HL-60/S4 (cell line): Measurements from ENCODE around the gene DCUN1D4.

ENCODE experiments used
- in situ Hi-C: fragments of 300-500 bp; cut with MboI; formaldehyde crosslinking; loops from 2 replicates; pipeline ENCODE4 v1.14.3; 2022; ENCODE audit warnings: low sequenced_read_pairs

Gene DCUN1D4

DNA sequence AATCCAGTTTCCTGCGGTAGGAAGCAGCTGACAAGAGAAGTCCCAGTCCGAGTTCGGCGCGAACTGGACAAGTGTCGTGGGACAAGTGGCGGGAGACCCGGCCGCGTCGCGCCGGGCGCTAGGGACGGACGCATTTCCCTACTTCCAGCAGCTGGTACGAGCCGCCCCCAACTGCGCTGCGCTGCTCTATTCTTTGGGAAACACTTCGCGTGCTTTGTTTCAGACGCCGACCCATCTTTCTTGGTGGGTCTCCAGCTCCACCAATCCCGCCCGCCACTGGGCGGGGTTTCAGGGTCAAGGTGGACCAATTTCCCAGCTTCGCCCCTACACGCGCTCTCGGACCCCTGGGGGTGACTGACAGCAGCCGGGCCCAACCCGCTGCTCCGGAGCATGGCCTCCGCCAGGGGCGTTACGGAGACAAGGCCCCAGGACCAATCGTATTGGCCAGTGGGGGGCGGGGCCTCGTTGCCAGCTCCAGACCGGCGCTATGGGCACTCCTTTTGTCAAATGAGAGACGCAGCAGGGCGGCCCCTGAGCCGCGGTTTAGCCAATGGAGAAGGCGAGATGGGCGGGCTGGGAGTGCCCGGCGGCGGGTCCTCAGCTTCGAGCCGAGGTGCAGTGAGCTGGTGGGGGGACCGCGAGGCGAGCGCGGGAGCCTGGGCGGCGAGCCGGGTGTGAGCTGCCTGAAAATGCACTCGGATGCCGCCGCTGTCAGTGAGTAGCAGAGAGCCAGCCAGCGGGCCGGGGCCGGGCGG is at the start of gene DCUN1D4:
Gene DCUN1D4 (plus strand): TSS at position 600 of the 755 bp plus-strand sequence. CDS start 90 bp downstream, at position 690.
- in situ Hi-C loops: no loop called here

DNA sequence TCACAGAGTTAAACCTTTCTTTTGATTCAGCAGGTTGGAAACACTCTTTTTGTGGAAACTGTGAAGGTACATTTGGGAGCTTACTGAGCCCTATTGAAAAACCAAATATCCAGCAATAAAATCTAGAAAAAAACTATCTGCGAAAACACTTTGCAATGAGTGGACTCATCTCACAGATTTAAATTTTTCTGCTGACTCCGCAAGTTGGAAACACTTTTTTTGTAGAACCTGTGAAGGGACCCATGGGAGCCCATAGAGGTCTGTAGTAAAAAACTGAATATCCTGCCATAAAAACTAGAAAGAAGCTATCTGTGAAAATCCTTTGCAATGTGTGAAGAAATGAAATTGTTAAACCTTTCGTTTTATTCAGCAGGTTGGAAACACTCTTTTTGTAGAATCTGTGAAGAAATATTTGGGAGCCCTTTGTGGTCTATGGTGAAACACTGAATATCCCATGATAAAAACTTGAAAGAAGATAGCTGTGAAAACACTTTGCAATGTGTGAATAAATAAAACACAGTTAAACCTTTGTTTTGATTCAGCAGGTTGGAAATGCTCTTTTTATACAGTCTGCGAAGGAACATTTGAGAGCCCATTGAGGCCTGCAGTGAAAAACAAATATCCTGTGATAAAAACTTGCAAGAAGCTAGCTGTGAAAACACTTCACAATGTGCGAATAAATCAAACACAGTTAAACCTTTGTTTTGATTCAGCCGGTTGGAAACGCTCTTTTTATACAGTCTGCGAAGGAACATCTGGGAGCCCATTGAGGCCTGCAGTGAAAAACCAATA is 22.3 kb upstream of the DCUN1D4 start:
- in situ Hi-C loops: no loop called here

- in situ Hi-C loops: no loop called here
Measured at GRCh38 chr4:51825341-51825740, 17.6 kb upstream of the DCUN1D4 start.

DNA sequence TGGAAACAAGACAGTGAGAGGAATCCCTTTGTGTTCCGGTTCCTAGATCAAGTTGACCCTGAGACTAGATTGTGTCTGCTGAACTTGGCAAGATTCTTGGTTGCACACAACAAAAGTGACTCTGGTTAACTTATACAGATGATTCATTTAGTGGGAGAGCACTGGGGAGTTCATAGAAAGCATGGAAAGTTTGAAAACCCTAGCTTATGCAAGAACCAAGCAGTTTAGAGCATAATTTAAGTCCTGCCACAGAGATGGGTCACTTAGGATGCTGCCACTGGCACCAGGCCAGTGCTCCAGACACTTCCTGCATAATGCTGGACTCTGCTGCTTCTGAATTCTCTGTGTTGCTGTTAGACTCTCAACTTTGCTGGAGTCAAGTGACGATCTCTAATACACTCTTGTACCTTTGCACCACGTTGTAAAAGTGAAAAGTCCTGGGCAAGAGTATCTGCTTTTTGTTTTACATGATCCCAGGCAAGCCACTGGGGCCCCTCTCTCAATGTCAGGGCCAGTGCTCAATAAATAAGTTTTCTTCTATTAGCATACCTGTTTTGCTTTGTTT is 12.7 kb upstream of the DCUN1D4 start:
- in situ Hi-C loops: no loop called here

DNA sequence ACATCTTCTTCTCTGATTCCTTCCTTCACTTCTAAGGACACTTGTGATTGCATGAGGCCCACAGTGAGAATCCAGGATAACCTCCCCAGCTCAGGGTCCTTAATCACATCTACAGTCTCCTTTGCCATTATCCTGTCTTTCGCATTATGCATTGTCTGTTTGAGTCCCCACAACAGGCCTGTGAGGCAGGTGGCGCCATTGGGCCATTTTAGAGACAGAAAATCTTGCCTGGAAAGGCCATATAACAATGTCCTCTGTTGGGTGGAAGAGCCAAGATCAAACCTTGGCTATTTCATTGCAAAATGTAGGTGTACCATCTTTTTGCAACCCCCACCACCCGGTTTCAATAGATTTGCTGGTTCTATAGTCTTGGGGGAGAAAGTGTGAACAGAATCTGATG is 11.8 kb upstream of the DCUN1D4 start:
- in situ Hi-C loops: no loop called here

GRCh38 chr4:51833236-51833635 is 9.7 kb upstream of the DCUN1D4 start:
- in situ Hi-C loops: no loop called here

DNA sequence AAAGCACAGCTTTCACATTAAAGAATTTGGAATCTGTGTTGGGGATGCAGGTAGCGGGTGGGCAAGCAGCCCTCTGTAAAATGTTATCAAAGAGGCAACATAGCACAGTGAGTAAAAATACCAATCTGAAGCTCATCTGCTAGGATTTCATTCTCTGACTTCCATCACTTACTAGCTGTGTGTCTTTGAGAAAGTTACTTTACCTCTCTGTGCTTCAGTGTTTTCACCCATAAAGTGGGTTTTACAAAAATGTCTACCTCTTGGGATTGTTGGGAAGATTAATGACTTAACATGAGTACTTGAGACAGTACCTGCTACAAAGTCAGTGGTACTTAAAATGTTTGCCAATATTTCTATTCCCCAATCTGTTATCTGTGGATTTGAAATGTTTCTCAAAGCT is 7.9 kb upstream of the DCUN1D4 start:
- in situ Hi-C loops: no loop called here

GRCh38 chr4:51835855-51836254 is 7.1 kb upstream of the DCUN1D4 start:
- in situ Hi-C loops: no loop called here

- in situ Hi-C loops: no loop called here
Measured at GRCh38 chr4:51836549-51836948, 6.4 kb upstream of the DCUN1D4 start.

GRCh38 chr4:51840781-51841180 is 2.2 kb upstream of the DCUN1D4 start:
- in situ Hi-C loops: no loop called here

DNA sequence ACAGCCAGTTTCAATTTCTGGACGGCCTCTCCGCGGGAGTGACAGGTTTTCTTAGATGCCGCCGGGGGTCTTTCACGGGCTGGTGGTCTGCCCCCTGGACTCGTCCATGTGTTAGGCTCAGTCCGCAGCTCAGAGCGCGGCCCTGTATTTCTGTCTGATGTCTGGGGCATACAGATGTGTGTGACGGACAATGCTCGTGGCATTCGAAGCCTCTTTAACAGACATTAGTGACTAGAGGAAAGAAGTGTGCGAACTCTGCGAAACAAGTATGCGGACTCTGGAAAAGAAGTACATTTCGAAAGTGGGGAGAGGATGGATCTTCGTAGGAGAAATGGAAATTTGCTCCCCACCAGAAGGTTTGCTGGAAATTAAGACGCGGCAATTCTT is 793 bp upstream of the DCUN1D4 start:
- in situ Hi-C loops: no loop called here

- in situ Hi-C loops: no loop called here
Measured at GRCh38 chr4:51843309-51844152, 578 bp downstream of the DCUN1D4 start.

DNA sequence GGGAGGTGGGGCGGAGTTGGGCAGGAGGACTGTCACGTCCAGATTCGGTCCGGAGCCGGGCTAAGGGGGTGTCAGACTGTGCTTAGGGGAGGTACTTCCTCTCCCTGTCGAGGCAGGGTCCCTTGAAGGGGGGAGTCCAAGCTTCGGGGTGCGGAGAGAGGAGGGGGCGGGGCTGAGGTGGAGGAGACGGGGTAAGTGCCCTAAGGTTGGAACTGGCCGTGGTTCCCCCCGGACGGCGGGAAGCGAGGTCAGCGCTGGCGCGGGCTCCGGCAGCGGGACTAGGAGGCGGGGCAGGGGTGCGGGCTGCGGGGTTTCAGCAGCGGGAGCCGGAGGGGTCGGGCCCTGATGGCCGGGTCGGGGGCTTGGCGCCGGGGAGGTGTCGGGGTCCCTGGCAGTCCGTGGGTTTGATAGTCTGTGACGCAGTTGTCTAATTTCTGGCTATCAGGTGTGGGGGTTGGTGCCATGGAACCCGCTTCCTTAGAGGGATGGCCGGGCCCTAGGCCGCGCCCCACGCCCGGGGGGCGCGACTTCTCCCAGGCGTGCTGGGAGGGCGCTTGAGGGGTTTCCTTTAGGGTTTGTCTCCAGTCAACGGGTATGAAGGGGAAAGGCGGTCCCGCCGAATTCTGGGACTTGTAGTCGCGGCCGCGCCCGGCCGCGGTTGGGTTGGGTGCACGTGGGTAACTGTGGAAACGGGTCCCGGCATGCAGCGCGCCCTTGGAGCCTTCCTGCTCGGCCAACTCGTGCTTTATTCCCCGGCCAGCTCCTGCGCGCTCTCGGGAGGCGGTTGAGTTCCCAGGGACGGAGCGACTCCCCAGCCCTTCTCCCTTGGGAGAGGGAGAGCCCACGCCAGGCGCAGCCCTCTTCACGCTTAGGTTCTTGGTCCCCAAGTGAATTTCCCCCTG is 1.5 kb downstream of the DCUN1D4 start:
- in situ Hi-C loops: no loop called here

DNA sequence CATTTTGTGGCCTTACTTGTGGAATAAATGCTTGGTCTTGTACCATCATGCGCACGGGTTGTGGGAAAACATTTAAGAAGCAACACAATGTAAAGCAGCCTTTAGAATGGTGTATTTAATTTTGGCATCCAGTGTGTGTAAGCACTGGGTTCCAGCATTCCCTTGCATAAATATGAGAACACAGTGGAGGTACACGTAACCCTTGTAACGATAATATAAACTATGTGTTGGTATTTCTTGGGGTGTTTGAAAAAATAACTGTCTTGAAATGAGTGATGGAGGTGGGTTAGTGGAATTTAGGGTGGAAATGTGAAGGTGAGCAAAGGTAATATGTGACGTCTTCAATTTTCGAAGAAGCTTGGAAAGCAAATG is 2.1 kb downstream of the DCUN1D4 start:
- in situ Hi-C loops: no loop called here

DNA sequence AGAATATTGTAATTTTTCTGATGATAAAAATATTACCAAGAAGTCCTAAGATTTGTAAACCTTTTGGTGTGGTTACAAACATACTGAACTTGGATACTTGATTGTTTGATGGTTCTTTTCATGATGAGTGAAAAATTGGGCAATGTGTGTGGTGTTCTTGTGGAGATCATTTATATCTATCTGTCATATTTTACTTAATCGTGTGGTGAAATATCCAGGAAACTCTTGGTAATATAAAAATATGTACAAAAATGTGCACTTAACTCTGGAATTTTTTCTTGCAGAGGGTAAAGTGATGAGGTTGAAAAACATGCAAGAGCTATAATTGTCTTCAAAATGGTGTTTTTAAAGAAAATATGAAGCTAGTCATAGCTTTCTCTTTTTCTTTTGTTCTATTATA is 2.8 kb downstream of the DCUN1D4 start:
- in situ Hi-C loops: no loop called here

GRCh38 chr4:51849430-51849829 is 6.5 kb downstream of the DCUN1D4 start:
- in situ Hi-C loops: no loop called here

GRCh38 chr4:51850294-51850693 is 7.3 kb downstream of the DCUN1D4 start:
- in situ Hi-C loops: no loop called here

GRCh38 chr4:51851090-51851936 is 8.4 kb downstream of the DCUN1D4 start:
- in situ Hi-C loops: no loop called here

DNA sequence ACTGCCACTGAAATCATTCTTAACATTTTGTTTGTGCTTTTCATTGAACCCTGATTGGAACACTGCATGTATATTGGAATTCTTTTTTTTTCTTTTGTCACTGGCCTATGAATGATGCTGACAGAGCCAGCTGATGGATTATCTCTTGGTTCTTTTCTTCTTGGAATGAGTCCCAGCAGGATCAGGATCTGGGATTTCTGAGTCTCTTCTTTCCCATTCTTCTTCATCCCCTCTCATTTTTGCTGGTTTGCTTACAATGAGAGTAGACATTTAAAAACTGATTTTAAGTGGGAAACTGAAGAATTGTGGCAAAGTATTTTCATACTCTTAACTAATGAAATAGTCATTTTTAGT is 9.0 kb downstream of the DCUN1D4 start:
- in situ Hi-C loops: no loop called here
